GM18508 (cell line): ENCODE results near the gene WIPF2.

ENCODE experiments used
- ATAC-seq: cut with Tn5 transposase; IDR thresholded peaks from one replicate; pipeline ENCODE4 v1.9.1; 2021; ENCODE audit warnings: moderate number of reproducible peaks; ENCODE audit not compliant: insufficient read depth, unreplicated experiment

WIPF2 gene

DNA sequence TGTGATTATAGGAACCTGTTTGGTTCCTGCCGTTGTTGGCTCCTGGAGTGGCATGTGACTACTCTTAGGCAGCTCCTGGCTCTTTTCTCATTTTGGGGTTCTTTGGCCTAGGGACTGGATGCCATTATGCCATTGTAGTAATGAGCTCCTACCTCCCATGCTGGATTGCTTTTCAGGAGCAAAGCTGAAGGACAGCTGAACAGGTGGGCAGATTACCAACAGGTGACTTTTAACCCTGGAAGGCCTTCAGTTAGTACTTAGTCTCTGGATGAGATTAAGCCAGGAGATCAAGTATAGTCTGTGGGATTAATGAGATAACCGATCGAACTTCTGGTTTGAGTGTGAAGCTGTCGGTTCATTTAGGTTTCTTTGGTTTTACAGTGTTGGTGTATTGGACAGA is 25.2 kb downstream of the WIPF2 start:
- ATAC-seq: no peak

- ATAC-seq: no peak
Measured at GRCh38 chr17:40247926-40248495, 28.9 kb downstream of the WIPF2 start.

DNA sequence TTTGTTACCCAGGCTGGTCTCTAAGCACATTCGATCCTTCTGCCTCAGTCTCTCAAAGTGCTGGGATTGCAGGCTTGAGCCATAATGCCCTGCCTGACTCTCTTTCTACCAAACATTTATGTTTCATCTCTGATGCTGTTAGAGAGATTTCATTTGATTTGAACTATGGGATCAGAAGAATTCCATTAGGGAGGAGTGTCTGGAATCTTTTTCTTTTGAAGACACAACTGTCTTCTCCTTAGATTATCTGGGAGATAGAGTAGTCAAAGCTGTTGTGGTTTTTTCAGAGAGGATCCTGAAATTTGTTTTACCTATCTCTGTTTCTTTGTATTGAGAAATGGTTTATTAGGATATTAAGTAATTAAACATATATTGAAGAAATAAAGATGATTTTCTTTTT is 29.4 kb downstream of the WIPF2 start:
- no peak for ATAC-seq

GRCh38 chr17:40251576-40251975 is 32.5 kb downstream of the WIPF2 start:
- no peak for ATAC-seq

DNA sequence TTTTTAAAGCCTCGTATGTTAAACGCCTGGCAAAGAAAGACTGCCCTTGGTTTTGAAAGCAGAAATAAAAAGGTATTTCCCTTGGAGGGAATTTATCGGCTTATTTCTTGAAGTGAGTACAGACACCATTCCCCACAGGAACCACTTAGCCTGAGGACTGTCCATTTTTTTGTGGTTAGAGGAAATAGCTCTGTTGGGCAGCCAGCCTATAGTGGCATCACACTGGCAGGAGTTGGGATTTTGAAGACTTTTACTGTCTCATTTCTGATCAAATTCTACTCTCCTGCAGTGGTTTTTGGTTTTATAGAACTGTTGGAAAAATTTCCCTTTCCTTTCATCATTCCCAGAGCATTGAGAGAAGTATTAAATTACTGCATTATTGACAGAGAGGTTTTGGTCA is 34.5 kb downstream of the WIPF2 start:
- ATAC-seq: no peak

GRCh38 chr17:40259505-40259904 is 40.4 kb downstream of the WIPF2 start:
- no peak for ATAC-seq

DNA sequence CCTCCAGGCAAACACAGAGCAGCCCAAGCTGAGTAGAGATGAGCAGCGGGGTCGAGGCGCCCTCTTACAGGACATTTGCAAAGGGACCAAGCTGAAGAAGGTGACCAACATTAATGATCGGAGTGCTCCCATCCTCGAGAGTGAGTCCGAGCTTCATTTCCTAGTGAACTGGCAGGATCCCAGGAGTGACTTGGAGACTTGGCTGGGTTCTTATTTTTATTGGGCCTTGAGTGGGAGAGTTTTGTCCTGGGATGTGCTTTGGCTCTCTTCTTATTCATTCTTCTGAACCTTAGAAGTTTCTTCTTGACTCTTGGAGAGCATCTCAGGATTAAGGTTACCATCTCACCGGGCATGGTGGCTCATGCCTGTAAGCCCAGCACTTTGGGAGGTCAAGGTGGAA is 41.4 kb downstream of the WIPF2 start:
- ATAC-seq: no peak

DNA sequence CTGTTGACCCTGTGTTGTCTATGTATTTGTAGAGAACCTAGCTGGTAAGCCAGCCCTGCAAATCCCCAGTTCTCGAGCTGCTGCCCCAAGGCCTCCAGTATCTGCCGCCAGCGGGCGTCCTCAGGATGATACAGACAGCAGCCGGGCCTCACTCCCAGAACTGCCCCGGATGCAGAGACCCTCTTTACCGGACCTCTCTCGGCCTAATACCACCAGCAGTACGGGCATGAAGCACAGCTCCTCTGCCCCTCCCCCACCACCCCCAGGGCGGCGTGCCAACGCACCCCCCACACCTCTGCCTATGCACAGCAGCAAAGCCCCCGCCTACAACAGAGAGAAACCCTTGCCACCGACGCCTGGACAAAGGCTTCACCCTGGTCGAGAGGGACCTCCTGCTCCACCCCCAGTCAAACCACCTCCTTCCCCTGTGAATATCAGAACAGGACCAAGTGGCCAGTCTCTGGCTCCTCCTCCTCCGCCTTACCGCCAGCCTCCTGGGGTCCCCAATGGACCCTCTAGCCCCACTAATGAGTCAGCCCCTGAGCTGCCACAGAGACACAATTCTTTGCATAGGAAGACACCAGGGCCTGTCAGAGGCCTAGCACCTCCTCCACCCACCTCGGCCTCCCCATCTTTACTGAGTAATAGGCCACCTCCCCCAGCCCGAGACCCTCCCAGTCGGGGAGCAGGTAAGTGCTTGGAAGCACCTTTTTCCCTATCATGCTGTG is 45.5 kb downstream of the WIPF2 start:
- ATAC-seq: no peak

DNA sequence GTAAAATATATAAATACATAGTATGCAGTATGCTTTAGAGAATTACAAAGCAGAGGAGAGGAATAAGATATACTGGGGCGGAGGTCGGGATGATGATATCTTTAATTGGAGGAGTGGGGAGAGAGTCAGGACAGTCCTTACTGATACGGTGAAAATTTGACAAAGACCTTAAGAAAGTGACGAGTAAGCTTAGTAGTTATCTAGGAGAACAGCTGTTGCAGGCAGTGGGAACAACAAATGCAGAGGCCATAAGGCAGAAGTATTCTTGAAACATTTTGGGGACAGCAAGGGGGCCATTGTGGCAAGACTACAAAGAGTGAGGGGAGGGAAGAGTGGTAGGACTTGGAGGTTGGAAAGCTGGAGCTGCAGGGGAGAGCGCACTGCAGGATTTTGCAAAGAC is 46.2 kb downstream of the WIPF2 start:
- no peak for ATAC-seq

DNA sequence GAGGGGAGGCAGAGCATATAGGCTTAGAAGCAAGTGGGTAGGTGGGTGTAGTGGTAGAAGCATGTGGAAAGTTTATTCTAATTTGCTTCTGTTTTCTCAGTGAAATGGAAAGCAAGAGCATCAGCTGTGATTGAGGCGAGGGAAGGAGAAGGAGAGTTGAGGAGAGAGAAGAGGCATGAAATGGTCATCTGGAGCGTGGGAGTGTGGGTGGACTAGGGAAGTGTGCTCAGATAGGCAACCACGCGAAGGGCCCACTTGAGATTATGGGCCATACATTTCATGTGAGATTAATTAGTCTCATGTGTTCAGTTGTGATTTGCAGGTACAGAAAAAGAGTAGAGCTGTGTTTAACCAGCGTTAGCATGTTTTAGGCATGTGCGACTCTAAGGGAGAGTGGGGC is 47.8 kb downstream of the WIPF2 start:
- no peak for ATAC-seq

DNA sequence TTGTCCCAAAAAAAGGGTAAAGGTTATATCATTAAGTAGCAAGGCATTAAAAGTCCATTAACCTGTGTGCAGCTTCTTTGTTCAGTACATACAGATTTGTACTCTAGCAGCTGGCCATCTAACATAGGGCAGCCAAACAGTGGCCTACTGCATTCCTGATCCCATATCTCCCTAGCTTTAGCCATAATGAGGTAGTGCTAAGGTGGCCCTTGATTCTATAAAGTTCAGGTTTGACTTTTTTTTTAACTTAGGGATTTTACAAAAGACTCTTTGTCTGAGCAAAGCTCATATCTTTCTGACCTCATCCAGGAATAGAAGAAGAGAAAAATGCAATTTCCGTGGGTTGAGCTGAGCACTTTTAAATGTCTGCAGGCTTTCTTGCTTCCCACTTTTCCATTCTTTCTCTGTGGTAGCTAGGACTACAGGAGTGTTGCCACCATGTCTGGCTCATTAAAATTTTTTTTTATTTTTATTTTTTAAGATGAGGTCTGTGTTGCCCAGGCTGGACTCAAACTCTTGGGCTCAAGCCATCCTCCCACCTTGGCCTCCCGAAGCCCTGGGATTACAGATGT is 49.1 kb downstream of the WIPF2 start:
- ATAC-seq: no peak

DNA sequence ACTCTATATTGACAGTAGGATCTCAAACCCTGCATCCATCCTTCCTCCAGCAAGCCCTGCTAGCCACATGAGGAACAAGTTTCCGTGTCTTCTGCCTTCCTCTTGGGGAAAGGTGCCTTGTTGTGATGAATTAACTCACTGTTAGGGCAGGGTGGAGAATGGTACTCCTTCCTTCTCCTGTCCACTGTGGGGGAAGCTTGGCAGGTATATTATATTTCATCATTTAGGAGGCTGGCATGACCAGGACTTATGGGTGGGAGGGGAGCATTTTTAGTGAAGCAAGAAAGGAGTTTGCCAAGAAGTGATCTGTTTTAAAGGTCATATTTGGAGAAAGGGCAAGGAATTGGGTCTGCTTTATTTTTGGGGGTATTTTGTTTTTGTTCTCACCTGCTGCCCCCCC is 59.3 kb downstream of the WIPF2 start:
- no peak for ATAC-seq

- ATAC-seq: no peak
Measured at GRCh38 chr17:40279402-40279801, 60.3 kb downstream of the WIPF2 start.

GRCh38 chr17:40281663-40282062 is 62.6 kb downstream of the WIPF2 start:
- ATAC-seq: no peak

DNA sequence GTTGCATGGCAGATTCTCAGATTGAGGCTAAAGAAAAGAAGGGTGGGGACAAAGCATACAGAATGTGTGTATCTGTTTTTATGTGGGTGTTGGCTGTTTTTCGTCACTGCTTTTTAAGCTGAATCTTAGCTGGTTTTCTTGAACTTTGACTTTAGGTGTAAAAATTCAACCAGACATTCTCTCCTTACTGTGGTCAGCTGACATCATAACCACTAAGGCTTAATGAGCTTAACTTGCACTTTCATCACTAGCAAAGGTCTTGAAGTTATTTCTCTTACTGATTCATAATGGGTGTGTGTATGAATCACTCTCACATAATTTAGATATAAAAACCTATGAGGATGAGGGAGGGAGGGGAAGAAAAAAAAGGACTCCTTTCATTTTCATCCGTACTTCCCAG is 64.6 kb downstream of the WIPF2 start:
- no peak for ATAC-seq

GRCh38 chr17:40284085-40284713 is 65.1 kb downstream of the WIPF2 start:
- ATAC-seq: no peak

DNA sequence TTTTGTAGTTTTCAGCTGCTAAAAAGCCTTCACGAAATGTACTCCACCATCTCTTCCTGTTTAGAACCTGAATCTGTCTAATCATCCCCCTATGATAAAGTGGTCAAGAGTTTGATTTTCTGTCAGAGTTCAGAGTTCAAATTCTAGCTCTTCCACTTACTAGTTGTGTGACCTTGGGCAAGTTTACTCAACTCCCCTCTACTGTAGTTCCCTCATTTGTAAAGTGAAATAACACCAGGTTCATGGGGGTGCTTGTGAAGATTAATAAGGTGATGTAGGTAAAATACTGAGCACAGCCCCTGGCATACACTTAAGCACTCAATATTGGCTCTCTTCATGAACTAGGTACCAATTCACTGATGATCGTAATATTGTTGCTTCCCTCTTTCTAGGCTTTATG is 67.4 kb downstream of the WIPF2 start:
- no peak for ATAC-seq

DNA sequence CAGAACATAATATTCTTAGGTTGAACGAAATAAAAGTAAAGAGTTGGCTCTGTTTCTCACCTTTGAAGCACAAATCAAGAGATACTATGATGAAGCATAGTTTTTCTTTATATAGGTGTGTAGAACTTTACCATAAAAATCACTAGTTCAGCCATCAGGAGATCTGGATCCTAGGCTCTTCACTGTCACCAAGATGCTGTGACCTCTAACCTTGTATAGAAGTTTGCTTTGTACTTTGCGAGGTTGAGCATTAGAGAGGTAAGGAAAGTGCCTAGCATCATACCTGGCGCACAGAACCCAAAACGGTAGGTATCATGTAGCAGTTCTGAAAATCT is 68.0 kb downstream of the WIPF2 start:
- no peak for ATAC-seq

DNA sequence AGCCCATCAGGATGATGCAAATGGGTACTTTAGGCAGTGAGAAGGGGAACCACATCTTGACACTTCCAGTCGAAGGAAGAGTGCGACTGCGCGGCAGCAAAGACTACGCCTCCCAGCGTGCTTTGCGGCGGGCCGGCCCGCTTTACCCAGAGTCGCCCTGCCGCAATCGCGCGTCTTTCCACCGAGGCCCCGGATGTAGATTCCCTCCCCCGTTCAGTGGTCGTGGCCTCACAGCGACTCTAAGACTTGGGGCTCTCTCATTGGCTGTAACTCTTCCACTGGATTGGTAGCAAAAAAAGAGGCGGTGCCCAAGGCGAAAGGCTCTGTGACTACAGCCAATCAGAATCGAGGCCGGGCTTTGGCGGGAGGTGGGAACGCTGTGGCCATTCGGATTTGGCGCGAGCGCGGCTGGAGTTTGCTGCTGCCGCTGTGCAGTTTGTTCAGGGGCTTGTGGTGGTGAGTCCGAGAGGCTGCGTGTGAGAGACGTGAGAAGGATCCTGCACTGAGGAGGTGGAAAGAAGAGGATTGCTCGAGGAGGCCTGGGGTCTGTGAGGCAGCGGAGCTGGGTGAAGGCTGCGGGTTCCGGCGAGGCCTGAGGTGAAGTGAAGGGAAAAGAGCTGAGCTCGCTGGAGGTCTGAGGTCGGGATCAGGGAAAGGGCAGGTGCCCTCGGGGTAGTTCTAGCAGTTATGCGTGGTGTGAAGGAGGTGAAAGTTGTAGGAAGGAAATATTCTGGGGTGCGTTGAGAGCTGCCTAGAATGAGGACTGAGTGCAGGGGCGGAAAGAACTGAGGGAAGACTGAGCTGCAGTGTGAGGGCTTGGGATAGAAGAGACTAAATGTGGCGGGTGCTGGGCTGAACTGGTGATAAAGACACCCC is 68.6 kb downstream of the WIPF2 start, which contains the start of gene CDC6:
CDC6 (plus strand) TSS at position 386 of the 876 bp plus-strand sequence. CDS start 1,542 bp downstream, outside the sequence.
- ATAC-seq: peak; percentile 49

GRCh38 chr17:40290629-40291280 is 71.7 kb downstream of the WIPF2 start:
- no peak for ATAC-seq
